Nucleus accumbens (tissue), 56 donors: ENCODE results near the gene CUEDC1.

Experiments used
- DNase-seq, 56 donors: peaks; one replicate each; lab custom pipeline; 2025; lab: John Stamatoyannopoulos, UW

Gene CUEDC1

GRCh38 chr17:57819285-57819684, 135.9 kb downstream of the CUEDC1 start:
- no peak for DNase-seq

- no peak for DNase-seq
These were observed 137.1 kb downstream of the CUEDC1 start for GRCh38 chr17:57818066-57818465.

- DNase-seq, result no peak
These were observed 137.9 kb downstream of the CUEDC1 start for GRCh38 chr17:57817299-57817698.

- DNase-seq, result no peak
These were observed 140.8 kb downstream of the CUEDC1 start for GRCh38 chr17:57814421-57814820.

GRCh38 chr17:57811638-57812280, 143.5 kb downstream of the CUEDC1 start:
- no peak for DNase-seq
